Stomach (tissue), 9 donors: ENCODE data around the gene ROCK2. TPM values are rescaled to one million over a fixed set of nuclear protein-coding genes. Genes with fewer than 3 reads are reported as not detected.
A peak's percentile ranks its signal among the peaks of the same experiment; 100 is the strongest.

Source experiments
- DNase-seq, 2 donors: peaks; one replicate each; pipeline versions ENCODE4 v3.0.0 to v3.0.0-alpha.2; 2013 to 2019
- H3K27ac ChIP-seq, 5 donors: fragments of 200-600 bp in 4 of 5; sonication (generic) in 4 of 5; one replicate each; pipeline ENCODE4 v1.5.1; 2013 to 2019; ENCODE audit warnings: mild to moderate bottlenecking in 1 of 5, moderate library complexity in 1 of 5
- H3K27me3 ChIP-seq, 3 donors: fragments of 200-600 bp; sonication (generic); one replicate each; pipeline ENCODE4 v1.5.1; 2017 to 2019; ENCODE audit warnings: mixed run types in 1 of 3
- H3K36me3 ChIP-seq, 4 donors: fragments of 200-600 bp; sonication (generic); 1 replicate in 3 of 4; 2 replicates in 1 of 4; pipeline ENCODE4 v1.5.1; 2016 to 2019
- H3K4me1 ChIP-seq, 4 donors: fragments of 200-600 bp; sonication (generic); one replicate each; pipeline ENCODE4 v1.5.1; 2016 to 2019
- H3K4me3 ChIP-seq, 4 donors: fragments of 200-600 bp; sonication (generic) in 3 of 4; one replicate each; pipeline ENCODE4 v1.5.1; 2016 to 2019; ENCODE audit warnings: mild to moderate bottlenecking in 1 of 4
- H3K9me3 ChIP-seq, 4 donors: fragments of 200-600 bp; sonication (generic); one replicate each; pipeline ENCODE4 v1.5.1; 2016 to 2019
- EP300 ChIP-seq: sonication (generic); formaldehyde crosslinking; IDR thresholded peaks from one replicate; pipeline ENCODE4 v1.6.1; 2017; ENCODE audit warnings: antibody characterized with exemption
- POLR2A ChIP-seq, 4 donors: fragments of 450-650 bp; IDR thresholded peaks; one replicate each; pipeline ENCODE4 v1.6.1; 2016; ENCODE audit warnings: antibody characterized with exemption in 4 of 4, control low read depth in 2 of 4, mild to moderate bottlenecking in 1 of 4, moderate library complexity in 1 of 4
- POLR2AphosphoS5 ChIP-seq, 3 donors: sonication (generic); formaldehyde crosslinking; IDR thresholded peaks; one replicate each; pipeline ENCODE4 v1.6.1; 2016; ENCODE audit warnings: antibody characterized with exemption in 3 of 3
- WGBS, 5 donors: extraction: QIAGEN DNeasy Blood & Tissue Kit in 3 of 5; methylation state at CpG; one replicate each; pipeline versions ENCODE4 v1.1.5 to v1.1.7; 2013 to 2018; 5-methylcytosine and 5-hydroxymethylcytosine counted together
- intact Hi-C: fragments of 100-400 bp; cut with DNase I; formaldehyde crosslinking; loops from one replicate; pipeline ENCODE4 v1.15.1; 2023; ENCODE audit warnings: low total_unique reads
- polyA plus RNA-seq, 3 donors: library from polyadenylated mRNA; stranded (reverse); fragments of 200-250 nt; gene quantifications; one replicate each; pipeline ENCODE4 v1.2.3, GENCODE V29; 2013
- total RNA-seq, 5 donors: library from RNA; depleted of rRNA; stranded (reverse); fragments of >200 nt; gene quantifications; one replicate each; pipeline versions ENCODE4 v1.1.0 to v1.2.3, GENCODE V29; 2014 to 2016
- TF ChIP-seq, protein P1 (sequence below), 7 experiments: fragments of 450-650 bp in 4 of 7; fragments of 200-600 bp in 3 of 7; sonication (generic) in 3 of 7; IDR thresholded peaks; one replicate each; pipeline ENCODE4 v1.5.1; 2016 to 2019; ENCODE audit warnings: antibody characterized with exemption in 7 of 7, control low read depth in 2 of 7, mild to moderate bottlenecking in 1 of 7
- donor health status: healthy with polysubstance abuse.
- donor health status: Bipolar disorder and iron deficiency.
- donor health status: healthy.

Gene ROCK2
- total and polyA plus RNA-seq, 8 donors = 5.6 to 113 (median 35.9) TPM

DNA sequence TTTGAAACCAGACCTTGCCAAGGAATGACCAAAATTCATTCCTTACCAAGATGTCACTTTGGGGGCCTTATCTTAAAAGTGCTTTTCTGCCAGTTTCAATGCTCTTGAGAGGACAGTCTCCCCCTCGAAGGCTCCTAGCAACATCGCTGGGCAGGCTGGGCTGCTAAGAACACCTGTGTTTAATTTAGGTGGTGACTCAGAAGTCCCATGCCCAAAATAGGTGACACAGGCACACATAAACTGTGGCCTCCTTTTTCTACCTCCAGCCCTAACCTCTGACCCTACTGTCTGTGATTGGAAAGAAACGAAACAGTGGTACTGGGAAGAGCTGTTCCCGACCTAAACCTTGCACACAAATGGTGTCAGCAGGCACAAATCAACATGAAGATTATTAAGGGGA is 28.7 kb upstream of the ROCK2 start:
- Histone ChIP-seq H3K36me3 (no peaks in the 10 kb centered on the region), H3K9me3 (no peaks in the 10 kb centered on the region), H3K27ac (peak overlapping the region in 4 of 5 donors; percentile 75 to 91 (median 88)), H3K4me1 (peaks cover 47 to 84% (median 68%) of the 10 kb centered on the region in 4 donors), H3K4me3 (no peak overlapping the region), H3K27me3 (no peaks in the 10 kb centered on the region)
- intact Hi-C loops = no loop called here
- DNase-seq = no peak
- TF ChIP-seq EP300 = no peak
- no peak for TF ChIP-seq POLR2A (IDR thresholded peaks at IDR 0.05)
- TF ChIP-seq, protein P1, sequence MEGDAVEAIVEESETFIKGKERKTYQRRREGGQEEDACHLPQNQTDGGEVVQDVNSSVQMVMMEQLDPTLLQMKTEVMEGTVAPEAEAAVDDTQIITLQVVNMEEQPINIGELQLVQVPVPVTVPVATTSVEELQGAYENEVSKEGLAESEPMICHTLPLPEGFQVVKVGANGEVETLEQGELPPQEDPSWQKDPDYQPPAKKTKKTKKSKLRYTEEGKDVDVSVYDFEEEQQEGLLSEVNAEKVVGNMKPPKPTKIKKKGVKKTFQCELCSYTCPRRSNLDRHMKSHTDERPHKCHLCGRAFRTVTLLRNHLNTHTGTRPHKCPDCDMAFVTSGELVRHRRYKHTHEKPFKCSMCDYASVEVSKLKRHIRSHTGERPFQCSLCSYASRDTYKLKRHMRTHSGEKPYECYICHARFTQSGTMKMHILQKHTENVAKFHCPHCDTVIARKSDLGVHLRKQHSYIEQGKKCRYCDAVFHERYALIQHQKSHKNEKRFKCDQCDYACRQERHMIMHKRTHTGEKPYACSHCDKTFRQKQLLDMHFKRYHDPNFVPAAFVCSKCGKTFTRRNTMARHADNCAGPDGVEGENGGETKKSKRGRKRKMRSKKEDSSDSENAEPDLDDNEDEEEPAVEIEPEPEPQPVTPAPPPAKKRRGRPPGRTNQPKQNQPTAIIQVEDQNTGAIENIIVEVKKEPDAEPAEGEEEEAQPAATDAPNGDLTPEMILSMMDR (IDR thresholded peaks at IDR 0.05) = no peak
- no peak for TF ChIP-seq POLR2AphosphoS5 (IDR thresholded peaks at IDR 0.05)
- 47 to 73% (median 58%) methylated on average over 4 of the region's 4 CpGs for WGBS, 5 donors

DNA sequence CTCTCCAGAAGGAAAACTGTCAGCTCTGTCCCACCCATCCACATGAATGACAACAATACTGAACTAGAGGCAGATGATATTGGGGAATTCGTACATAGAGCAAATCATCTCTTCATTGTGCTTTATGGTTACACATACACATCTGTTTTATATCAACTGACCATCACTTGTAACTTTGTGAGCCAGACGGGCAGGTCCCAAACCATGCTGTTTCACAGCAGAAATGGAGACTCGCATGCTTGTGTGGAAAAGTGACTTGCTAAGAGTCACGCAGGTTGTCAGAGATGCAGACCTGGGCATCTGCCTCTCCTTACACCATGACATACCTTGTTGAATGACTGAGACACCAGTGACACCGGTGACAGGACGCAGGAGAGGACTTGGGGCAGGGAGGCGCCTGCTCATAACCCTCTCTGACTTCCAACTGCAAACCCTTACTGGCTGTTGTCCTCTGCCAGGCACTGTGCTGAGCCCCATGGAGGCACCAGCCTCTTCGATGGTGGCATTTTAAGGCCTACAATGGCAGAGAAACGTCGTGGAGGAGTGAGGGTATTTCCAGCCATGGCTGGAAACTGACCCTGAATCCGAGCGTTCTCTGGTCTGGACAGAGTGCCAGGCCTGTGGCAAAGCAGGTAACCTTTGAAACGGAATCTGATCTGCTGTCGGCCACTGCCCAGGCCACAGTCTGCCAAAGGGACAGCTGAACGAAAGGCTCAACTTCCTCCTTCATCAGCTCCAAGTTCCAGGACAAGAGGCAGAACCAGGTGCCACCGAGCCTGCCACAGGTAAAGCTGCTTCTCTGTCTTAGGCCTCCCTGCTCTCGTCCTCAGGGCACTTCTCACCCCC is 26.9 kb upstream of the ROCK2 start:
- 56 to 84% (median 71%) methylated on average over 16 to 17 of the region's 17 CpGs for WGBS, 5 donors
- Histone ChIP-seq H3K9me3 (no peaks in the 10 kb centered on the region), H3K27ac (peak overlapping the region; percentile 39 to 74 (median 61)), H3K27me3 (no peaks in the 10 kb centered on the region), H3K4me3 (no peak overlapping the region), H3K36me3 (no peaks in the 10 kb centered on the region), H3K4me1 (peaks cover 56 to 84% (median 72%) of the 10 kb centered on the region in 4 donors)
- TF ChIP-seq, protein P1 (IDR thresholded peaks at IDR 0.05) = no peak
- TF ChIP-seq POLR2AphosphoS5 (IDR thresholded peaks at IDR 0.05) = peak in 1 of 3 donors; percentile 38
- intact Hi-C loops = no loop called here
- peak in 1 of 2 donors; percentile 72 for DNase-seq

DNA sequence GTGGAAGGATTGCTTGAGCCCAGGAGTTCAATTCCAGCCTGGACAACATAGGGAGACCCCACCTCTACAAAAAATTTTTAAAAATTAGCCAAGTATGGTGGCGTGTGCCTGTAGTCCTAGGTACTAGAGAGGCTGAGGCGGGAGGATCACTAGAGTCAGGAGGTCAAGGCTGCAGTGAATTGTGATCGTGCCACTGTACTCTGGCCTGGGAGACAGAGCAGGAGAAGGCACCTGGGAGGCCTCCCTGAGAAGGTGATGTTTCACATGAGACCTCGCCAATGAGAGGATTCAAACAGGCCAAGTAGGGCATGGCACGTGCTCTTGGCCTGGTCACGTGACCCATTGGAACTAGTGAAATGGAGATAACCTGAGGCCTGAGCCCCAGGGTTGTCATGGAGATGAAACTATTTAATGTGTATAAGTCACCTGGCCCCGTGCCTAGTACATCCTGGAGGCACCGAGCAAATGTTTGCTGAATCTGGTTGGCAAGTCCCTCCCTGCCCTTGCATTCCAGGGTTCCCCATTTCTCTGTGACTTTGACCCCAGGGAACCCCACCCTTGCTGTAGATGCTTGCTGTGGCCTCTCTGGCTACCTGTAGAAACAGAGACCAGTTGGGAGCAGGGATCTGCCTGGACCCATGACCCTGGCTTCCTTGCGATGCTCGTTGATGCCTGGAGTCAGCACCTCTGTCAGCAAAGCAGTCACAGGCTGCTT is 26.1 kb upstream of the ROCK2 start:
- Histone ChIP-seq H3K36me3 (no peaks in the 10 kb centered on the region), H3K4me3 (no peak overlapping the region), H3K27me3 (no peaks in the 10 kb centered on the region), H3K4me1 (peaks cover 50 to 76% (median 68%) of the 10 kb centered on the region in 4 donors), H3K27ac (peak overlapping the region; percentile 49 to 76 (median 74)), H3K9me3 (no peaks in the 10 kb centered on the region)
- TF ChIP-seq POLR2AphosphoS5 (IDR thresholded peaks at IDR 0.05) (peak in 2 of 3 donors; percentile 34 to 84), POLR2A (IDR thresholded peaks at IDR 0.05) (no peak)
- 48 to 63% (median 49%) methylated on average over 10 of the region's 10 CpGs for WGBS, 5 donors
- DNase-seq = peak; percentile 96 to 97
- intact Hi-C loops = no loop called here

DNA sequence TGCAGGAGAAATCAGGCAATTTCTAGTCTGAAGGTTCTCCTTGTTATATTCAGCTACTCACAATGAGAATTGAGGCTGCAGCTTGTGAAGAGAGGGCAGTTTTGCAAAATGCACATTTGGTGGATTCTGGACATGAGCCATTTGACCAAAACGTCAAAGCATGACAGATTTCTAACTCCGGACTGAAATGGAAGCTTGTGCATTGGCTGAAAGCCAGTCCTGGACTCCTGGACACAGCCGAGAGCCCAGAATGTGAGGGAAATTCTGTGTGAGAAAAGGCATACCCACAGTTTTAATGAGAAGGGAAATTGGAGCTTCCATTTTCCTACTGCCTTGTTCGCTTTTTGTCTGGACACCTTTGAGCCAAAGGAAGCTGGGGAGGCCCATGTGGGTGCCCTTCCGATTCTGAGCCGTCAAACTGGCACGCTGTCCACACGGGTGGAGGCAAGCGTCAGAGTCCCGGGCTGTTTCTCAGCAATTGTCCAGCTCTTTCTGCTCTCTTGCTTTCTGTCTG is 23.7 kb upstream of the ROCK2 start:
- Histone ChIP-seq H3K27ac (peak overlapping the region in 4 of 5 donors; percentile 52 to 76 (median 73)), H3K4me3 (peak overlapping the region in 2 of 4 donors; percentile 17 to 26), H3K9me3 (no peaks in the 10 kb centered on the region), H3K27me3 (no peaks in the 10 kb centered on the region), H3K4me1 (peaks cover 31 to 54% (median 47%) of the 10 kb centered on the region in 4 donors), H3K36me3 (no peaks in the 10 kb centered on the region)
- TF ChIP-seq EP300 (no peak), POLR2A (IDR thresholded peaks at IDR 0.05) (no peak), POLR2AphosphoS5 (IDR thresholded peaks at IDR 0.05) (no peak)
- TF ChIP-seq, protein P1 (IDR thresholded peaks at IDR 0.05) = no peak
- peak in 1 of 2 donors; percentile 67 for DNase-seq
- intact Hi-C loops = no loop called here
- whole genome bisulfite sequencing, 5 donors = 21 to 41% (median 33%) methylated on average over 10 of the region's 10 CpGs
